A673 (cell line): Measurements from ENCODE around the gene MRRF. TPM values are rescaled to one million over a fixed set of nuclear protein-coding genes. Genes with fewer than 3 reads are reported as not detected.
"Not testable (repeated sequence)": the region's sequence is repeated elsewhere in the genome, so short reads cannot be mapped to it uniquely, and the experiment has no call there.

Experiments
- BruUV-seq: library from RNA; stranded (reverse); fragments of 400-500 nt; replicated peaks from 2 replicates; lab custom pipeline; 2021; lab: Mats Ljungman, UMichigan
- CTCF ChIA-PET: fragments of 300-600 bp; sonication (Branson Sonifier 250); formaldehyde crosslinking; loops from one replicate; lab custom pipeline; 2022; ENCODE audit warnings: antibody characterized with exemption; lab: Charles Lee
- POLR2A ChIA-PET: fragments of 300-600 bp; sonication (Branson Sonifier 250); formaldehyde crosslinking; loops from one replicate; lab custom pipeline; 2022; ENCODE audit warnings: antibody characterized with exemption; ENCODE audit not compliant: low non-redundant PET; lab: Charles Lee
- DNase-seq: peaks from one replicate; pipeline ENCODE4 v3.0.0-alpha.2; 2015; ENCODE audit warnings: low spot score
- H3K27ac ChIP-seq: fragments of 200-600 bp; sonication (generic); 2 replicates; pipeline ENCODE4 v1.5.1; 2016; ENCODE audit warnings: mixed run types, low read depth, mild to moderate bottlenecking, mixed read lengths, antibody characterized with exemption, low read length; ENCODE audit not compliant: poor library complexity, severe bottlenecking
- H3K27me3 ChIP-seq: fragments of 200-600 bp; sonication (generic); replicated peaks from 2 replicates; pipeline ENCODE4 v1.6.1; 2017; ENCODE audit warnings: mixed run types, low read depth, mild to moderate bottlenecking, mixed read lengths, antibody characterized with exemption, low read length; ENCODE audit not compliant: insufficient read depth, poor library complexity
- H3K36me3 ChIP-seq: fragments of 200-600 bp; sonication (generic); 2 replicates; pipeline ENCODE4 v1.6.1; 2016; ENCODE audit warnings: mixed run types, mild to moderate bottlenecking, mixed read lengths, antibody characterized with exemption, low read length; ENCODE audit not compliant: insufficient read depth, poor library complexity, severe bottlenecking
- H3K4me1 ChIP-seq: fragments of 200-600 bp; sonication (generic); 2 replicates; pipeline ENCODE4 v1.6.1; 2017; ENCODE audit warnings: mixed run types, mild to moderate bottlenecking, mixed read lengths, antibody characterized with exemption, low read length; ENCODE audit not compliant: insufficient read depth, poor library complexity, severe bottlenecking
- H3K4me3 ChIP-seq: fragments of 200-600 bp; sonication (generic); 2 replicates; pipeline ENCODE4 v1.5.1; 2016; ENCODE audit warnings: low read depth, mixed run types, mild to moderate bottlenecking, mixed read lengths, low read length; ENCODE audit not compliant: poor library complexity, severe bottlenecking
- H3K9me3 ChIP-seq: fragments of 200-600 bp; sonication (generic); 2 replicates; pipeline ENCODE4 v1.6.1; 2016; ENCODE audit warnings: mixed run types, low read depth, mild to moderate bottlenecking, mixed read lengths, antibody characterized with exemption, low read length; ENCODE audit not compliant: poor library complexity, severe bottlenecking
- CTCF ChIP-seq: fragments of 300-800, 200-600 bp; sonication (generic); conservative IDR thresholded peaks from 2 replicates; pipeline ENCODE4 v1.5.1; 2017; ENCODE audit warnings: low read depth, mild to moderate bottlenecking, antibody characterized with exemption, low read length, moderate library complexity, mixed read lengths
- EZH2 ChIP-seq: fragments of 200-600 bp; sonication (generic); IDR thresholded peaks from 2 replicates; pipeline ENCODE4 v1.6.1; 2017; ENCODE audit warnings: borderline replicate concordance, low read depth, mild to moderate bottlenecking, mixed read lengths, antibody characterized with exemption, low read length; ENCODE audit not compliant: poor library complexity, severe bottlenecking
- intact Hi-C: fragments of 100-400 bp; cut with micrococcal nuclease; formaldehyde crosslinking; loops from one replicate; pipeline ENCODE4 v1.10.0; 2022; ENCODE audit not compliant: unreplicated experiment
- total RNA-seq: library from RNA; stranded (reverse); gene quantifications from 2 replicates; pipeline ENCODE4 v1.2.3, GENCODE V29; 2021

Gene MRRF
- total RNA-seq, 1 experiment from 2014 or later = 44.9 TPM

- Histone ChIP-seq H3K27ac (no peak overlapping the region), H3K9me3 (no peaks in the 10 kb centered on the region), H3K4me3 (no peak overlapping the region), H3K27me3 (no peaks in the 10 kb centered on the region), H3K36me3 (peaks cover 26% of the 10 kb centered on the region), H3K4me1 (no peaks in the 10 kb centered on the region)
- DNase-seq = no peak
- TF ChIP-seq CTCF = no peak
- TF ChIP-seq EZH2 = no peak
- POLR2A ChIA-PET = no interaction called here
- CTCF ChIA-PET = no interaction called here
- intact Hi-C loops = no loop called here
- no TSS peak for BruUV-seq
These were observed 55.8 kb downstream of the MRRF start for GRCh38 chr9:122320413-122320881.

GRCh38 chr9:122322553-122322952 is 57.9 kb downstream of the MRRF start:
- ChIA-PET POLR2A (no interaction called here), CTCF (no interaction called here)
- DNase-seq = no peak
- intact Hi-C loops = no loop called here
- Histone ChIP-seq H3K4me1 (no peaks in the 10 kb centered on the region), H3K27ac (no peak overlapping the region), H3K4me3 (no peak overlapping the region), H3K36me3 (peaks cover 18% of the 10 kb centered on the region), H3K9me3 (no peaks in the 10 kb centered on the region), H3K27me3 (no peaks in the 10 kb centered on the region)
- TF ChIP-seq CTCF = no peak
- TF ChIP-seq EZH2 = no peak
- no TSS peak for BruUV-seq

- H3K27me3 ChIP-seq, intact Hi-C loops, H3K27ac ChIP-seq, CTCF ChIA-PET, H3K4me1 ChIP-seq, BruUV-seq, DNase-seq, H3K4me3 ChIP-seq, POLR2A ChIA-PET, H3K9me3 ChIP-seq: not testable (repeated sequence)
- H3K36me3 ChIP-seq = peaks cover 17% of the 10 kb centered on the region
These were observed 60.0 kb downstream of the MRRF start for GRCh38 chr9:122324665-122325064.

GRCh38 chr9:122325124-122325523 is 60.4 kb downstream of the MRRF start:
- peaks cover 17% of the 10 kb centered on the region for H3K36me3 ChIP-seq
- ChIA-PET POLR2A (no interaction called here), CTCF (no interaction called here)
- no TSS peak for BruUV-seq
- no peak for DNase-seq
- intact Hi-C loops = no loop called here
- H3K27me3 ChIP-seq = no peaks in the 10 kb centered on the region
- no peaks in the 10 kb centered on the region for H3K4me1 ChIP-seq
- H3K27ac ChIP-seq = no peak overlapping the region
- H3K9me3 ChIP-seq = no peaks in the 10 kb centered on the region
- no peak overlapping the region for H3K4me3 ChIP-seq
- TF ChIP-seq CTCF (no peak), EZH2 (no peak)
